GM08714 (cell line): ENCODE measurements around the gene CD79A.

Experiments used
- H3K4me3 ChIP-seq: fragments of 200-500 bp; sonication (Bioruptor generic); 2 replicates; pipeline ENCODE4 v1.5.1; 2014; ENCODE audit warnings: mild to moderate bottlenecking, low read length, inconsistent platforms
- ZNF274 ChIP-seq: IDR thresholded peaks from 2 replicates; pipeline ENCODE4 v1.6.1; 2012; ENCODE audit warnings: mild to moderate bottlenecking, low read depth, low read length

Gene CD79A

GRCh38 chr19:41859213-41859617 is 17.9 kb upstream of the CD79A start:
- peak overlapping the region; percentile 53 for H3K4me3 ChIP-seq
- TF ChIP-seq ZNF274 = no peak

GRCh38 chr19:41859618-41860418 is 17.3 kb upstream of the CD79A start, which contains the start of gene RPS19:
Gene RPS19, plus strand, starts transcription at chr19:41860255. Its CDS starts 520 bp downstream, at chr19:41860775.
- H3K4me3 ChIP-seq = peak within 1 kb of the TSS; percentile 92
- TF ChIP-seq ZNF274 = no peak

GRCh38 chr19:41860419-41861115 is 16.5 kb upstream of the CD79A start:
- TF ChIP-seq ZNF274 = no peak
- H3K4me3 ChIP-seq = peak overlapping the region; percentile 92

GRCh38 chr19:41861116-41861768 is 15.8 kb upstream of the CD79A start:
- TF ChIP-seq ZNF274 = no peak

GRCh38 chr19:41861846-41862245 is 15.2 kb upstream of the CD79A start:
- TF ChIP-seq ZNF274 = no peak
- H3K4me3 ChIP-seq = peak overlapping the region; percentile 92

More at GRCh38 chr19:41861116-41861768, 15.8 kb upstream of the CD79A start:
- peak overlapping the region; percentile 92 for H3K4me3 ChIP-seq

GRCh38 chr19:41862445-41862986 is 14.6 kb upstream of the CD79A start:
- peak overlapping the region; percentile 92; the same call in 1 of the 2 replicates for H3K4me3 ChIP-seq
- no peak for TF ChIP-seq ZNF274

- TF ChIP-seq ZNF274 = no peak
- peak overlapping the region; percentile 92; the same call in 1 of the 2 replicates for H3K4me3 ChIP-seq
Measured at GRCh38 chr19:41863209-41863931, 13.7 kb upstream of the CD79A start.

- TF ChIP-seq ZNF274 = no peak
- H3K4me3 ChIP-seq = no peak overlapping the region; the same call in 1 of the 2 replicates
Measured at GRCh38 chr19:41864374-41864773, 12.7 kb upstream of the CD79A start.

- TF ChIP-seq ZNF274 = no peak
- H3K4me3 ChIP-seq = no peak overlapping the region
Measured at GRCh38 chr19:41866284-41866683, 10.8 kb upstream of the CD79A start.

GRCh38 chr19:41868120-41868988 is 8.7 kb upstream of the CD79A start:
- no peak overlapping the region for H3K4me3 ChIP-seq
- no peak for TF ChIP-seq ZNF274

GRCh38 chr19:41868989-41869300 is 8.1 kb upstream of the CD79A start:
- H3K4me3 ChIP-seq = no peak overlapping the region
- no peak for TF ChIP-seq ZNF274

GRCh38 chr19:41869374-41869955 is 7.6 kb upstream of the CD79A start:
- no peak for TF ChIP-seq ZNF274
- H3K4me3 ChIP-seq = no peak overlapping the region
